NCI-H146 treated with DMSO at 0.1 percent for 48 hours (cell line): ENCODE results near the gene FOXL1.

Experiments
- DNase-seq: peaks from one replicate; lab custom pipeline; 2025; ENCODE audit not compliant: unreplicated experiment; lab: John Stamatoyannopoulos, UW

The FOXL1 gene

DNA sequence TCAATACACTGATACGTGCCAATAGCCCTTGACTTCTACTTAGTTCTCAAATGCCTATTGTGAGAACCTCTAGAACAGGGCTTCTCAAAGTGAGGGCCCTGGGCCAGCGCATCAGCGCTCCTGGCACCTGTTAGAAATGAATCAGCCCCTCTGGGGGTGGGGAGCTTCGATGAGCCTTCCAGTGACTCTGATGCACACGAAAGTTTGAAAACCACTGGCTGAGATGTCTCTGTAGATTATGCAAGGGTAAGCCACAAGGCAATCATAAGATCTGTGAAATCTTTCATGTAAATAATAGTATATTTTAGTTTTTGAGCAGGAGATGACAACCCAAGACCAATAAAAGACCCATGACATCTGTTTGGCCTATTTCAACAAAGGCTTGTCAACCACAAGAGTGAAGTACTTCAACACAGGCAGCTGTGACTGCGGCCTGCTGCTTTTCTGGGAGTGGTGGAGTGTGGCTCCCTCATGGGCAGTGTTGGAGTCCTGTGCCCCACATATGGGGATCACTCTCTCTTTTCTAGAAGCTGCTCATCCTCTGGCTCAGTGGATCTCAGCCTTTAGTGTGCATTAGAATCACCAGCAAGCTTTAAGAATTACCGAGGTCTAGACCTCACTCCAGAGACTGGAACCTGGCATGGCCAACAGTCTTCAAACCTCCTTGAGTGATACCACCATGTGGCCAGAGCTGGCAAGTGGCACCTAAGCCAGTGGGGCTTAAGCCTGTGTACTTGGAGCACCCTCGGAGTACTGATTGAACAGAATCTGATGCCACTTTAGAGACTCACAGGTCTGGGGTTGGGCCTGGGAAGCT is 29.1 kb upstream of the FOXL1 start:
- no peak for DNase-seq

- no peak for DNase-seq
Observed at GRCh38 chr16:86549893-86550190, 28.5 kb upstream of the FOXL1 start.

GRCh38 chr16:86550281-86550680 is 28.1 kb upstream of the FOXL1 start:
- no peak for DNase-seq

- DNase-seq = no peak
Observed at GRCh38 chr16:86553356-86553755, 25.0 kb upstream of the FOXL1 start.

- DNase-seq = no peak
Observed at GRCh38 chr16:86554599-86554916, 23.8 kb upstream of the FOXL1 start.

- peak; percentile 48 for DNase-seq
Observed at GRCh38 chr16:86554917-86555703, 23.2 kb upstream of the FOXL1 start, which contains the start of gene MTHFSD. TSS of gene MTHFSD (minus strand) at chr16:86555235. CDS start at chr16:86555184, 51 bp downstream.

- no peak for DNase-seq
Observed at GRCh38 chr16:86555704-86556075, 22.7 kb upstream of the FOXL1 start.

DNA sequence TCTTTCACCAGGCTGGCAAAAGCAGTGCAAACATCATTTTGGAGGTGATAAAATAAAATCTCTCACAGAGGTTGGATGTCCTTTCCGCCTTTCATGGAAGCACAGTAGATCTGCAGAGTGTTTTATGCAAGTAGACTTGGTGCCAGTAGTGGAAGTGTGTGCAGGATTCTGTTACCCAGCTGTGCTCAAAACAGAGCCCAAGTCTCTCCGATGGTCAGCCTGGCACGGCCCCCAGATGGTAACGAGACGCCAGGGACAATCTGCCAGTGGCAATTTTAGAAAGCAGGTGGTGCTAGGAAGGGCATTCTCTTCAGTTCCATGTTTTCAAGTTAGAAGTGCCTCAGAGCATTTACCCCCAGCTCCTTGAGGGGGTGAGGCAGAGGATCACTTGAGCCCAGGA is 21.8 kb upstream of the FOXL1 start:
- no peak for DNase-seq

- no peak for DNase-seq
Observed at GRCh38 chr16:86557587-86557986, 20.8 kb upstream of the FOXL1 start.

DNA sequence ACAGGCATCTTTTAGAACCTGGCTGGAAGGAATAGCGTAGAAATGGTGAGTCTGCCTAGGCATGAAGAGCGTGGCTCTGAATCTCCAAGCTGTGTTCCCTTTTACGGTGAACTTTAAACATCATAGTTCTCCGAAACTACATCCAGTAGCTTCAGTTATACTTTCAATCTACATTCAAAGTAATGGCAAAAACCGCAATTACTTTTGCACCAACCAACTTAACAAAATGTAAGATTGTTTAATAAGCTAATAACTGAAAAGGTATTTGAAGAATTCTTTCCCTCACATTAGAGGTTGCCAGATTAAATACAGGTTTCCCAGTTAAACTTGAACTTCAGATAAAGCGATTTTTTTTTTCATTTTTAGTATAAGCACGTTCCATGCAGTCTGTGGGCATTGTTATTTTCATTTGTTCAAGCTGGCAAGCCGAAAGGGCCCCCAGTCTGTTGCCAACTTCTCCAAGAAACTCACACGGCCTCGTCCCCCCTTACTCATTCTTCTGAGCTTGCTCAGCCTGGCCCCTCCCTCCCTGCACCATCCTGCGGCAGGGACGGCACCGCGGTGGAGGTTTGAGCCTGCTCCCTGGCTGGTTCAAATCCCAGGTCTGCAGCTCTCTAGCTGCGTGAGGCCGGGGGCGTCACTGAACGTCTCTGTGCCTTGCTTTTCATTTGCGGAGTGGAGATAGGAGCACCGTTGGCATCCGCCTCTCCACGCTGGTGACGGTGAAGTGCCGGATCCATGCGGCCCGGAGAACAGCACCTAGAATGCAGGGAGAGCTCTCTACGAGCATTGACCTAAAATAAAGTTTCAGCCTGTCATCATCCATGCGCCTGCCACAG is 19.8 kb upstream of the FOXL1 start:
- no peak for DNase-seq

DNA sequence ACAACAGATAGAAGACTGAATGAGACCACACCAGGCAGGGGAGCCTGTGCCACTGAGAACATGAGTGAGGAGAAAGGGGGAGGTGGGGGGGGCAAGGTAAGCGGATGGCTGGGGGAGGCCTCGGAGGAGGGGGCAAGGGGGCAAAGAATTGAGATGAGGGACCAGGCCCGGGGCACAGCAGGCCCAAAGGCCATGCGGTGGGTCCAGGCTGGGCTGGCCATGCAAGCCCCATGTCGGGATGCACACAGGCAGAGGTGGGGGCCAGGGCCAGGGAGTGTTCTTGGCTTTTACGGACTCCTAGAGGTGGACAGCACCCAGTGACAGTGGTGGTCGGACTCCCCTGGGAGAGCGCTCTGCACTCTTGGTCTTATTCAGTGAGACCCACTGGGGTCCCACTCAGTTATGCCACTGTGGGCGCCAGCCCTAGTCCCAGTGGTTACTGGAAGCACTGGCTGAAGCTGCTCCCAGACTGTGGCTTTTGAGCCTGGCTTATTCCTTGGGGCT is 18.5 kb upstream of the FOXL1 start:
- no peak for DNase-seq

GRCh38 chr16:86562356-86562755 is 16.0 kb upstream of the FOXL1 start:
- DNase-seq = no peak

DNA sequence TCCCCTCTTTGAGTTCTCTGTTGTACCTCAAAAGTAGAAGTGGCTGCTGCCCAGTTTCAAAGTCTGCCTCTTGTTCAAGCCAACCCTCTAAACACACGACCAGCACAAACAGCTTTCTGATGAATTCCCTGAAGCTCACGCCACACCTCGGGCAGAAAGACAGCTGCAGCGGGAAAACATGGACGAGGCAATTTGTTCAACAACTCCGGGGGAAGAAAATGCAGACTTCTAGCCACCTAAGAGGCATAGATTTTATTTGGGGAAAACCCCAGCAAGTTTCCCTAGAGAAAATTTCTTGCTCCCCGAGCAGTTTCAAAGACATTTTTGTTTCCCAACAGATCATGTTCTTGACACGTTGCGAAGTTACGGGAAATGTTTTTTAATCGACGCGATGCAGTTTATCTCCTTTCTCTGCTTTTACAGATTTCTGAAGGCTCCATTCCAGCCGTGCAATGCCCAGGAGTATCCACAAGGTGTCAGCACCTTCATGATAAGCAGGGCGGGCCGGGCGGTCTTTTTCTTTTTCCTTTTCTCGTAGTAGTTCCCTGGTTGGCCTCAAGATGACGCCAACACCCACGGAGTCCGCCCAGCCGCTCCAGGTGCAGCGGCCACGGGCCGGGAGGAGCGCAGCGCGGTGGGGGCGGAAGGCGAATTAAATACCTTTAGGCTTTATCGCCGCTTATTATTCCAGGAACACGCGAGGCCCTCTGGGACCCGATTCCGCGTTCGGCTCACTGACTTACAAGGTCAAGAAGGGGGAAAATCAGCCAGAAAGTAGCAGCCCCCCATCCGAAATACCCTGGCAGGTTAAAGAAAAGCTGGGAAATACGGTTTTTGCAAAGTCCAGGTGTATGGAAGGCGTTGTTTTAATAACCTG is 14.6 kb upstream of the FOXL1 start:
- peak; percentile 53 for DNase-seq

DNA sequence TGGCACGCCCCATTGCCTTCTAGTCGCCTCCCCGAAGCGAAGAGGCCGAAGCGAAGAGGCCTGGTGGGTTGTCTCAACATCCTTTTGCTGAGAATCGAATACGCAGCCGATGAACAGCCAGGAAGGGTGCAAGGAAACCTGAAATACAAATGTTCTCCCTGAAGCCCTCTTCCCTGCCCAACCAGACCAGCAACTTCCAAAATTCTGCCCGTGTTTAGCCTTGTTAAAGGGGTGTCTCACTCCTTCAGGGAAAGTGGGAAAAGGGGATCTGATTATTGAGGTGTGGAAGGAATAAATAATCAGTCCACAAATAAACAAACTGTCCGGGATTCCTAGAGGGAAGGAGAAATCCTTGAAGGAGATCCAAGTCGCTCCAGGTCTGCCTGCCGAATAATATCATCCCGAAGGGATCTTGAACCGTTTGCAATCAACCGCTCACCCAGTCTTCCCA is 13.1 kb upstream of the FOXL1 start:
- no peak for DNase-seq

DNA sequence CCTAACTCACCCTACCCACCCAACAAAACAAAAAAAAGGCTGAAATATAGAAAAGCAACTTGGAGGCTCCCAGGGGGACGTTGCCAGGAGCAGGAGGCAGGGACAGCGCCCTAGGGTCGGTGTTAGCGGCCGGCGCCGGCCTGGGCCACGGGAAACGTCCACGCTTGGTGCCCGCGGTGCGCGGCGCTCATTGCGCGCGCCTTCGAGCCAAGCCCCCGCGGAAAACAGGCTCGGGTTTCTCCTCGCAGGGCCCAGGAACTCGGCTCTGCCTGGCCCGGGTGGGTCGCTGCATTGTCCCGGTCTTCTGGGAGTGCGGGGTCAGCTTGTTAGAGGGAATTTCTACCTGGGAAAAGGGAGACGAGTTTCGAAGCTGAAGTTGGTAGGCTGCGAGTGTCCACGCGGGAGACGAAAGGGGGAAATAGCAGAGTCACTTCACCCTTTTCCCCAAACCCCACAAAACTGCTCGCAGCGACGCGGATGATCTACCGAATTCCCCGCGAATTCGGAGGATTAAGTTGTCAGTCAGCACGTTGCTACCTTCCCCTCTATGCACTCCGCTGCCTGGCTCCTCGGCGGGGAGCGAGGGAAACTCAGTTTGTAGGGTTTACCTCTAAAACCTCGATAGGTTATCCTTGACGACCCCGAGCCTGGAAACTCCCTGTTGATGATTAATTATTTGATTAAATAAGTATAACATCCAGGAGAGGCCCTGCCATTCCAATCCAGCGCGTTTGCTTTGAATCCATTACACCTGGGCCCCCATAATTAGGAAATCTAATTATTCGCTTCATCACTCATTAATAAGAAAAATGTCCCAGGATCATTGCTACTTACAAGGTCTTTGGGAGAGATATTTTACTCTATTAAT is 12.5 kb upstream of the FOXL1 start:
- no peak for DNase-seq

GRCh38 chr16:86566601-86566965 is 11.8 kb upstream of the FOXL1 start, which contains the start of gene FOXC2:
TSS of gene FOXC2 (plus strand) at chr16:86566829. CDS start at chr16:86567336, 507 bp downstream.
- DNase-seq = no peak

GRCh38 chr16:86566966-86567700 is 11.2 kb upstream of the FOXL1 start:
- no peak for DNase-seq

DNA sequence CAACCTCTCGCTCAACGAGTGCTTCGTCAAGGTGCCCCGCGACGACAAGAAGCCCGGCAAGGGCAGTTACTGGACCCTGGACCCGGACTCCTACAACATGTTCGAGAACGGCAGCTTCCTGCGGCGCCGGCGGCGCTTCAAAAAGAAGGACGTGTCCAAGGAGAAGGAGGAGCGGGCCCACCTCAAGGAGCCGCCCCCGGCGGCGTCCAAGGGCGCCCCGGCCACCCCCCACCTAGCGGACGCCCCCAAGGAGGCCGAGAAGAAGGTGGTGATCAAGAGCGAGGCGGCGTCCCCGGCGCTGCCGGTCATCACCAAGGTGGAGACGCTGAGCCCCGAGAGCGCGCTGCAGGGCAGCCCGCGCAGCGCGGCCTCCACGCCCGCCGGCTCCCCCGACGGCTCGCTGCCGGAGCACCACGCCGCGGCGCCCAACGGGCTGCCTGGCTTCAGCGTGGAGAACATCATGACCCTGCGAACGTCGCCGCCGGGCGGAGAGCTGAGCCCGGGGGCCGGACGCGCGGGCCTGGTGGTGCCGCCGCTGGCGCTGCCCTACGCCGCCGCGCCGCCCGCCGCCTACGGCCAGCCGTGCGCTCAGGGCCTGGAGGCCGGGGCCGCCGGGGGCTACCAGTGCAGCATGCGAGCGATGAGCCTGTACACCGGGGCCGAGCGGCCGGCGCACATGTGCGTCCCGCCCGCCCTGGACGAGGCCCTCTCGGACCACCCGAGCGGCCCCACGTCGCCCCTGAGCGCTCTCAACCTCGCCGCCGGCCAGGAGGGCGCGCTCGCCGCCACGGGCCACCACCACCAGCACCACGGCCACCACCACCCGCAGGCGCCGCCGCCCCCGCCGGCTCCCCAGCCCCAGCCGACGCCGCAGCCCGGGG is 10.4 kb upstream of the FOXL1 start:
- no peak for DNase-seq
